K562 (cell line): ENCODE results near the gene MALAT1. TPM values are rescaled to one million over a fixed set of nuclear protein-coding genes. Genes with fewer than 3 reads are reported as not detected.

Experiments
- BRF2 ChIP-seq: IDR thresholded peaks from 3 replicates; pipeline ENCODE4 v1.6.1; 2011; ENCODE audit warnings: borderline replicate concordance, mild to moderate bottlenecking; ENCODE audit not compliant: insufficient read length, insufficient read depth
- CLOCK ChIP-seq: fragments of 250-450 bp; sonication (Bioruptor Pico); IDR thresholded peaks from 2 replicates; pipeline ENCODE4 v1.4.0; 2020; ENCODE audit warnings: mild to moderate bottlenecking, moderate library complexity, borderline replicate concordance
- CUX1 ChIP-seq: fragments of 200-800 bp; sonication (Bioruptor generic); IDR thresholded peaks from 2 replicates; pipeline ENCODE4 v1.6.1; 2016; ENCODE audit warnings: missing genetic modification characterization, missing compliant biosample characterization
- HCFC1 ChIP-seq: IDR thresholded peaks from 2 replicates; pipeline ENCODE4 v1.6.1; 2012; ENCODE audit warnings: low read depth, low read length, improper control_type of control experiment
- ILF3 ChIP-seq: fragments of 450-650 bp; IDR thresholded peaks from 2 replicates; pipeline ENCODE4 v1.6.1; 2018; ENCODE audit warnings: antibody characterized with exemption, mild to moderate bottlenecking, moderate library complexity, borderline replicate concordance
- MAFF ChIP-seq: IDR thresholded peaks from 2 replicates; pipeline ENCODE4 v1.6.1; 2012; ENCODE audit warnings: low read length, improper control_type of control experiment
- NFE2 ChIP-seq: IDR thresholded peaks from 2 replicates; pipeline ENCODE4 v1.6.1; 2014; ENCODE audit warnings: antibody characterized with exemption, low read depth
- OTX1 ChIP-seq: fragments of 450-650 bp; formaldehyde crosslinking; IDR thresholded peaks from 2 replicates; pipeline ENCODE4 v1.4.0; 2022; ENCODE audit warnings: mild to moderate bottlenecking
- PTTG1 ChIP-seq: fragments of 450-650 bp; IDR thresholded peaks from 2 replicates; pipeline ENCODE4 v1.6.1; 2016; ENCODE audit warnings: low read depth, mild to moderate bottlenecking, missing genetic modification characterization, missing compliant biosample characterization
- RUNX1 ChIP-seq: sonication (generic); IDR thresholded peaks from 2 replicates; pipeline ENCODE4 v1.6.1; 2016; ENCODE audit warnings: antibody characterized with exemption, low read depth
- SMAD2 ChIP-seq: fragments of 150-350 bp; IDR thresholded peaks from 2 replicates; pipeline ENCODE4 v1.6.1; 2014; ENCODE audit warnings: low read depth, mild to moderate bottlenecking, low read length
- SPI1 ChIP-seq: IDR thresholded peaks from 2 replicates; pipeline ENCODE4 v1.6.1; 2011; ENCODE audit warnings: low read depth, low read length, control low read depth, borderline replicate concordance
- UBTF ChIP-seq, 2 experiments: IDR thresholded peaks; 2 replicates each; pipeline ENCODE4 v1.6.1; 2012; ENCODE audit warnings: improper control_type of control experiment in 2 of 2, low read depth in 2 of 2, low read length in 2 of 2, borderline replicate concordance in 1 of 2
- ZNF133 ChIP-seq: fragments of 250-450 bp; sonication (Bioruptor Pico); IDR thresholded peaks from 2 replicates; pipeline ENCODE4 v1.4.0; 2020; ENCODE audit warnings: mild to moderate bottlenecking
- ZNF384 ChIP-seq: IDR thresholded peaks from 2 replicates; pipeline ENCODE4 v1.6.1; 2012; ENCODE audit warnings: low read depth, low read length, improper control_type of control experiment
- ZNF41 ChIP-seq: fragments of 250-450 bp; sonication (Bioruptor Pico); conservative IDR thresholded peaks from 2 replicates; pipeline ENCODE4 v1.4.0; 2020; ENCODE audit warnings: mild to moderate bottlenecking
- ZNF780A ChIP-seq: fragments of 250-450 bp; sonication (Bioruptor Pico); IDR thresholded peaks from 2 replicates; pipeline ENCODE4 v1.5.0; 2021; ENCODE audit warnings: mild to moderate bottlenecking
- polyA plus RNA-seq, 8 experiments: library from polyadenylated mRNA; depleted of rRNA in 4 of 8; stranded (reverse) in 5 of 8; unstranded in 3 of 8; fragments of >200 nt; fragmentation: Nextera tagmentation in 2 of 8; fragmentation: Illumina TruSeq in 1 of 8; extraction: Ambion mirVana in 2 of 8; extraction: Trizol in 1 of 8; gene quantifications; 2 replicates each; pipeline versions ENCODE4 v1.2.1 to v1.2.3, GENCODE V29; 2011 to 2014; ENCODE audit warnings: inconsistent platforms in 1 of 8, missing spikeins in 1 of 8
- total RNA-seq, 7 experiments: library from RNA; depleted of rRNA in 6 of 7; stranded (reverse); fragments of >200 nt in 6 of 7; fragmentation: Illumina TruSeq in 2 of 7; extraction: Trizol in 2 of 7; gene quantifications; 2 replicates each; pipeline versions ENCODE4 v1.2.1 to v1.2.3, GENCODE V29; 2011 to 2021; ENCODE audit warnings: low replicate concordance in 1 of 7

The MALAT1 gene
- total and polyA plus RNA-seq, 9 of the 15 experiments (the other 6 are each of a cell fraction or from before 2014, with no cell fraction given), result 363 to 8,715 (median 2,351) TPM

- TF ChIP-seq CUX1 (CRISPR knock-in tag) (no peak), SPI1 (no peak), ZNF384 (peak; percentile 86), CLOCK (CRISPR knock-in tag) (no peak), SMAD2 (no peak), ILF3 (peak; percentile 91), ZNF780A (CRISPR knock-in tag) (peak; percentile 87), ZNF41 (CRISPR knock-in tag) (peak; percentile 83), MAFF (no peak), UBTF (IDR thresholded peaks at IDR 0.05; ENCODE audit: borderline replicate concordance in 1 of 2, low read depth in 2 of 2, low read length in 2 of 2) (no peak), NFE2 (no peak), BRF2 (no peak), HCFC1 (no peak), OTX1 (peak; percentile 89), RUNX1 (no peak), PTTG1 (tag) (no peak), ZNF133 (CRISPR knock-in tag) (no peak)
Observed at GRCh38 chr11:65503949-65504673, 5.3 kb downstream of the MALAT1 start (continued).
